Limb (tissue), 2 donors: ENCODE measurements around the gene GVQW3.

Experiments used
- DNase-seq, 2 donors: peaks; one replicate each; pipeline ENCODE4 v3.0.0-alpha.2; 2016; ENCODE audit errors: extremely low spot score in 2 of 2

GVQW3 gene

DNA sequence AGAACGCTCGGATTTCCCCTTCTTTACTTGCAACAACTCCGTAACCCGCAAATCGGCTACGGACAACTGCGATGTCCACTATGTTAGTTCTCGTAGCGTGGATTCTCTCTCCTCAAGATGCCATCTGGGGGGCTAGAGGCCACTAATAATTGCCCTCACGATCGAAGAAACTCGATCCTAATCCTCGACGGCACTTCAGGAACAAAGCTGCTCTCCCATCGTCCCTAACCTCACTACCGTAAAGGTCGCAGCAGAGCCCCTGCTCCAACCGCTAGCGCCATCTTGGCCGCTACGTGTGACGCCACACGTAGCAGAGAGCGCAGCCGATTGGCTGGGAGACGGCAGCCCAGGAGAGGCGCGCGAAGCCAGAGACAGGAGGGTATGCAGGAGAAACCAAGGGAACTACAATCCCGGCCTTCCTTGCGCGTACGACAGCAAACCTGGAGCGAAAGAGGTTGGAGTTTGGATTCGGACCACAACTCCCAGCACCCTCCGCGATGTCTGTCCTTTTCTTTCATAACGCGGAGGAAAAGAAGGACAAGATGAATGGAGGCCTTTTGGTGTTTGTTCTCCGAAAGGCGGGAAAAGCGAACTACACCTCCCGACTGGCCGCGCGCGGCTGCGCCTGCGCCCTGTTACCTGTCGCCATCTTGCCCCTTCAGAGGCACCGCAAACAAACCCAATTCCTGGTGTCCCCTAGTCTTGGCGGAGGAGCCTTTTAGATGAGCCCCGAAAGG is 63.4 kb downstream of the GVQW3 start, which contains the start of gene EMSY:
EMSY (plus strand) TSS at position 635 of the 737 bp plus-strand sequence. CDS start 1,921 bp downstream, outside the sequence.
- peak; percentile 95 to 99 for DNase-seq

DNA sequence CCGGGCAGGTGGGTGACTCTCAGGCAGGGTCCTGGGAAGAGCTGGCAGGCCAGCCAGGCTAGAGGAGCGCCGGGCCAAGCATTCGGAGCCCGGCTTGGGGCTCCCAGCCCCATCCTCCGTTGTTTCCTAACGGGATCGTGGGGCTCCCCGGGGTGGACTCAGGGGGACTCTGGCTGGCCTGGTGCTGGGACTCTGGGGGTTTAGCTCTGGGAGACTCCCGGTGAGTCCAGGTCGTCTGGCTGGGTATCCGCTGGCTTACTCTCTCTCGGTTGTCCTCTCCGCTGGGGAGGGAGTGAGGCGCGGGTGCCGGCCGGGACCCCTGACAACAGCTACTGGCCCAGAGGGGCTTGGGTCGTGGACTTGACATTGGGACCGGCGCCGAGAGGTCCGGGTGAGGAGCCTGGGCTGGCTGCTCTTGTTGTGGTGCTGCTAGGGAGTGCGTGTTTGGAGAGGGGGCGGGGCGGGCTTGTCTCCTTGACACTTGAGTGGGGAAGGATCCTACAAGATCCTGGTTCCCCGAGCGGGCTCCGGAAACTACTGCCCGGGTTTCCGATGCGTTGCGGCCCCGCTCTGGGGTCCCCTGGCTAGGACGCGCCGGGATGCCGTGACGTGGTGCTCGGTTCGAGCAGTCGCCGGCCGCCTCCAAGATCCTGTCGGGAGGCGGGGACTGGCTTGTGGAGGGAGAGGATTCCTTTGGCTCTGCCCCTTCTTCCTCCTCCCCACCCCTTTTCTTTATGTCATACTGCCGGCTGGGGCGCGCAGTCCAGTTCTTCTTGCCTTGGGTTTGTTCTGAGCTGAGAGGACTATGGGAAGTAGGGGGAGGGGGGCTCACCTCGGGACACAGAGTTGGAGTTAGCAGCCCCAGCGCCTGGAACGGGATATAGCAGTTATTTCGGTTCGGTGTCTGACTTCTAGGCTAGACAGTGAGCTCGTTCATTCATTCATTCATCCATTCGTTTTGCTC is 64.3 kb downstream of the GVQW3 start:
- peak; percentile 85 to 88 for DNase-seq

DNA sequence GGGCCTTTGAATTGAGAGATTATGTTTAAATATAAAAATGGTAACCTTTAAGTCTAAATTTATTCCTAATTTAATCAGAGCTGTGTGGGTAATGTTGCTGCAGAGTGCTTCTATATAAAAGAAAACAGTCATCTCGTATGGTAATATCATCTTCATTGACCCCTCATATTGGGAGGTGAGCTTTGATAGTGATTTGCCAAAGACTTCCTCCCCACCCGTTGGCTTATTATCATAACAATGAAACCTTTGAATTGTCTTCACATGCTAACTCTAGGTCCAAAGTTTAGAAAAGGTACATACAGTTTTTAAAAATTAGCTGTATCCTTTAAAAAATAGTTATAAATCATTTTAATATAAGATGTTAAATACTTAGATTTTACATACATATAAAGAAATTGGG is 67.4 kb downstream of the GVQW3 start:
- DNase-seq = no peak

GRCh38 chr11:76453248-76453647 is 72.1 kb downstream of the GVQW3 start:
- no peak for DNase-seq

DNA sequence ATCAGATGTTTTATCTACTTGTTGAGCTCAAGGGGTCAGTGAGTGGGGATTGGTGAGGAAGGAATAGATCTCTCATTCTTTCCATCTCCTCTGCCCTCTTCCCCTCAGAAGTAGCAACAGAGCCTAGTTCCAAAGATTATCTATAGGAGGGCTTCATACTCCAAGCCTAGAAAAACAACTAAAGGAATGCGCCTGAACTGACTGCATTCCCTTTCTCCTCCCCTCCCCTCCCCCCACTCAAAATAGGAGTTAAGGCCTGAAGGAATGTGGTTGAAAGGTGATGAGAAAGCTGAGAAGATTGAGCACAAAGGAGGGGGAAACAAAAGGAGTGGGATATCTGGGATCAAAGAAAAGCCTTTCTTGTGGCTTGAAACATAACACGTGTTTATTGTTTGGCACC is 74.2 kb downstream of the GVQW3 start:
- DNase-seq = no peak

DNA sequence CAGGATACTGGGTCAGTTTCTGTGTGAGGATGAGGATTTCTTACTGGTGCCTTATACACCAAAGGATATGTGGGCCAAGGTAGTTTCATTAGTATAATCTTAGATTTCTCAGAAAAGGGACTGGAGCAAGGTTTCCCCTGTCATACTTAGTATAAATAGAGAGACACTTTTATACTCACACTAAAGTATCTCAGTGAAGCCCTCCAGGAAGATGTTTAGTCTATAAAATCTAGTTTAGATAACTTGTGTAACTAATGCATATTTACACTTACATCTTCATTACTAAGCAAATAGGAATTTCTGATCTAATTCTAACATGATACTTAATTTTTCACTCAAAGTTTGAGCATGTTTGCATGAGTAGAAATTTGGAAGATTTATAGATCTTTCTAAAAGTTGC is 74.8 kb downstream of the GVQW3 start:
- DNase-seq = no peak

- no peak for DNase-seq
These were observed 75.4 kb downstream of the GVQW3 start for GRCh38 chr11:76456571-76456970.
